ENCODE data around the gene RASD2.
"Not testable (repeated sequence)": the region's sequence is repeated elsewhere in the genome, so short reads cannot be mapped to it uniquely, and the experiment has no call there.

The RASD2 gene

GRCh38 chr22:35510951-35511350, 29.7 kb upstream of the RASD2 start:
- Mint-ChIP-seq H3K27me3 (peaks cover 34% of the 10 kb centered on the region), H3K9me3 (no peaks in the 10 kb centered on the region), H3K4me1 (no peaks in the 10 kb centered on the region), H3K27ac (no peak overlapping the region), H3K4me3 (no peak overlapping the region)
- DNase-seq (no peak), ATAC-seq (no peak)

GRCh38 chr22:35514366-35514765, 26.3 kb upstream of the RASD2 start:
- no peak for ATAC-seq
- no peak overlapping the region for H3K4me3 Mint-ChIP-seq
- no peaks in the 10 kb centered on the region for H3K9me3 Mint-ChIP-seq
- H3K4me1 Mint-ChIP-seq, result no peaks in the 10 kb centered on the region
- H3K27ac Mint-ChIP-seq, result no peak overlapping the region
- peaks cover 34% of the 10 kb centered on the region for H3K27me3 Mint-ChIP-seq
- DNase-seq, result no peak

- H3K4me1 Mint-ChIP-seq, H3K4me3 Mint-ChIP-seq, ATAC-seq, H3K9me3 Mint-ChIP-seq, H3K27ac Mint-ChIP-seq, DNase-seq: not testable (repeated sequence)
- H3K27me3 Mint-ChIP-seq, result peaks cover 35% of the 10 kb centered on the region
Observed at GRCh38 chr22:35515952-35516351, 24.7 kb upstream of the RASD2 start.

- Mint-ChIP-seq H3K27me3 (peaks cover 43% of the 10 kb centered on the region), H3K4me3 (no peak overlapping the region), H3K9me3 (no peaks in the 10 kb centered on the region), H3K4me1 (no peaks in the 10 kb centered on the region), H3K27ac (no peak overlapping the region)
- DNase-seq, result no peak
- ATAC-seq, result no peak
Observed at GRCh38 chr22:35516723-35517122, 23.9 kb upstream of the RASD2 start.

GRCh38 chr22:35517207-35517606, 23.4 kb upstream of the RASD2 start:
- no peak overlapping the region for H3K4me3 Mint-ChIP-seq
- H3K9me3 Mint-ChIP-seq, result no peaks in the 10 kb centered on the region
- H3K4me1 Mint-ChIP-seq, result no peaks in the 10 kb centered on the region
- peaks cover 47% of the 10 kb centered on the region for H3K27me3 Mint-ChIP-seq
- no peak overlapping the region for H3K27ac Mint-ChIP-seq
- DNase-seq, result no peak
- ATAC-seq, result no peak

GRCh38 chr22:35517769-35518530, 22.7 kb upstream of the RASD2 start:
- H3K4me1 Mint-ChIP-seq, result no peaks in the 10 kb centered on the region
- no peaks in the 10 kb centered on the region for H3K9me3 Mint-ChIP-seq
- ATAC-seq, result no peak
- H3K27ac Mint-ChIP-seq, result no peak overlapping the region
- DNase-seq, result no peak
- H3K4me3 Mint-ChIP-seq, result no peak overlapping the region
- H3K27me3 Mint-ChIP-seq, result peaks cover 55% of the 10 kb centered on the region

- no peaks in the 10 kb centered on the region for H3K9me3 Mint-ChIP-seq
Observed at GRCh38 chr22:35518811-35519210, 21.8 kb upstream of the RASD2 start.

GRCh38 chr22:35519306-35520000, 21.2 kb upstream of the RASD2 start:
- Mint-ChIP-seq H3K27me3 (peaks cover 45% of the 10 kb centered on the region), H3K27ac (no peak overlapping the region), H3K9me3 (no peaks in the 10 kb centered on the region), H3K4me1 (no peaks in the 10 kb centered on the region), H3K4me3 (no peak overlapping the region)
- no peak for DNase-seq
- no peak for ATAC-seq

More at GRCh38 chr22:35518811-35519210, 21.8 kb upstream of the RASD2 start:
- H3K4me1 Mint-ChIP-seq, result no peaks in the 10 kb centered on the region
- no peak overlapping the region for H3K4me3 Mint-ChIP-seq
- ATAC-seq (no peak), DNase-seq (no peak)
- H3K27ac Mint-ChIP-seq, result no peak overlapping the region
- H3K27me3 Mint-ChIP-seq, result peaks cover 50% of the 10 kb centered on the region

GRCh38 chr22:35521358-35522224, 19.0 kb upstream of the RASD2 start:
- Mint-ChIP-seq H3K9me3 (no peaks in the 10 kb centered on the region), H3K27ac (no peak overlapping the region), H3K4me1 (no peaks in the 10 kb centered on the region), H3K27me3 (peaks cover 34% of the 10 kb centered on the region), H3K4me3 (no peak overlapping the region)
- DNase-seq (no peak), ATAC-seq (no peak)

GRCh38 chr22:35522225-35523149, 18.1 kb upstream of the RASD2 start:
- Mint-ChIP-seq H3K4me1 (no peaks in the 10 kb centered on the region), H3K9me3 (no peaks in the 10 kb centered on the region), H3K27ac (no peak overlapping the region), H3K27me3 (peaks cover 31% of the 10 kb centered on the region), H3K4me3 (no peak overlapping the region)
- ATAC-seq, result no peak
- no peak for DNase-seq

- Mint-ChIP-seq H3K27ac (no peak overlapping the region), H3K4me1 (no peaks in the 10 kb centered on the region), H3K27me3 (peaks cover 31% of the 10 kb centered on the region), H3K4me3 (no peak overlapping the region), H3K9me3 (no peaks in the 10 kb centered on the region)
- no peak for DNase-seq
- no peak for ATAC-seq
Observed at GRCh38 chr22:35523167-35523947, 17.3 kb upstream of the RASD2 start.

- Mint-ChIP-seq H3K4me1 (no peaks in the 10 kb centered on the region), H3K27me3 (peaks cover 30% of the 10 kb centered on the region), H3K9me3 (no peaks in the 10 kb centered on the region), H3K27ac (no peak overlapping the region), H3K4me3 (no peak overlapping the region)
- no peak for ATAC-seq
- no peak for DNase-seq
Observed at GRCh38 chr22:35524966-35525686, 15.5 kb upstream of the RASD2 start.

- H3K4me3 Mint-ChIP-seq, result no peak overlapping the region
- DNase-seq (no peak), ATAC-seq (no peak)
- H3K27me3 Mint-ChIP-seq, result peaks cover 24% of the 10 kb centered on the region
- no peak overlapping the region for H3K27ac Mint-ChIP-seq
- H3K4me1 Mint-ChIP-seq, result no peaks in the 10 kb centered on the region
- H3K9me3 Mint-ChIP-seq, result no peaks in the 10 kb centered on the region
Observed at GRCh38 chr22:35525687-35526332, 14.8 kb upstream of the RASD2 start.
